Endothelial cell of umbilical vein (primary cell): ENCODE data around the gene WNT6. TPM values are rescaled to one million over a fixed set of nuclear protein-coding genes. Genes with fewer than 3 reads are reported as not detected.

Experiments used
- BruUV-seq: library from RNA; stranded (reverse); fragments of 400-500 nt; replicated peaks from 2 replicates; lab custom pipeline; 2021; lab: Mats Ljungman, UMichigan
- CTCF ChIA-PET: fragments of 300-600, 350-600 bp; sonication (Branson Sonifier 250); formaldehyde crosslinking; loops from one replicate; lab custom pipeline; 2021; ENCODE audit warnings: antibody characterized with exemption, inconsistent platforms; lab: Charles Lee
- POLR2A ChIA-PET: fragments of 300-600, 350-600 bp; sonication (Branson Sonifier 250); formaldehyde crosslinking; loops from one replicate; lab custom pipeline; 2021; ENCODE audit warnings: antibody characterized with exemption, inconsistent platforms; lab: Charles Lee
- DNase-seq: peaks from one replicate; pipeline ENCODE4 v3.0.0-alpha.2; 2011; ENCODE audit warnings: low read depth, low spot score
- FAIRE-seq: peaks from 2 replicates; lab custom pipeline; 2011; peaks lifted over from hg19 to GRCh38; lab: Jason Lieb, UNC
- H2AFZ ChIP-seq: 2 replicates; pipeline ENCODE4 v1.6.0; 2012; ENCODE audit warnings: low read depth, low read length, control low read depth, inconsistent platforms
- H3K27ac ChIP-seq: 2 replicates; pipeline ENCODE4 v1.5.1; 2011; ENCODE audit warnings: low read depth, mild to moderate bottlenecking, control low read depth, low read length, moderate library complexity; ENCODE audit not compliant: insufficient read depth
- H3K27me3 ChIP-seq, 2 experiments: 2 replicates each; pipeline versions ENCODE4 v1.6.0 to v1.6.1; 2011; ENCODE audit warnings: low read length in 2 of 2, mixed read lengths in 1 of 2; ENCODE audit not compliant: control insufficient read depth in 2 of 2, insufficient read depth in 2 of 2
- H3K36me3 ChIP-seq, 2 experiments: 2 replicates in 1 of 2; 3 replicates in 1 of 2; pipeline ENCODE4 v1.5.1; 2011; ENCODE audit warnings: low read length in 2 of 2, mild to moderate bottlenecking in 1 of 2, moderate library complexity in 1 of 2; ENCODE audit not compliant: control insufficient read depth in 2 of 2, insufficient read depth in 2 of 2; ENCODE audit errors: extremely low read depth in 1 of 2
- H3K4me1 ChIP-seq: 3 replicates; pipeline ENCODE4 v1.5.1; 2011; ENCODE audit warnings: mild to moderate bottlenecking, low read length; ENCODE audit not compliant: control insufficient read depth, insufficient read depth; ENCODE audit errors: extremely low read depth
- H3K4me2 ChIP-seq: 2 replicates; pipeline ENCODE4 v1.6.1; 2011; ENCODE audit warnings: low read length, control low read depth, mixed read lengths; ENCODE audit not compliant: insufficient read depth
- H3K4me3 ChIP-seq, 3 experiments: fragments of 200-600 bp in 1 of 3; sonication (generic), shearing (Covaris generic) in 1 of 3; replicated peaks in 1 of 3; 2 replicates each; pipeline ENCODE4 v1.5.1; 2011 to 2016; ENCODE audit warnings: control low read depth in 3 of 3, low read length in 3 of 3, mild to moderate bottlenecking in 2 of 3, inconsistent platforms in 1 of 3, low read depth in 1 of 3, moderate library complexity in 1 of 3; ENCODE audit not compliant: insufficient read depth in 1 of 3
- H3K79me2 ChIP-seq: 2 replicates; pipeline ENCODE4 v1.6.0; 2012; ENCODE audit warnings: low read length, inconsistent platforms; ENCODE audit not compliant: control insufficient read depth, insufficient read depth
- H3K9ac ChIP-seq: replicated peaks from 2 replicates; pipeline ENCODE3; 2011; ENCODE audit warnings: low read length, control low read depth; ENCODE audit not compliant: insufficient read depth; ENCODE audit errors: extremely low read depth
- H3K9me1 ChIP-seq: replicated peaks from 3 replicates; pipeline ENCODE4 v1.6.0; 2011; ENCODE audit warnings: mild to moderate bottlenecking, low read length; ENCODE audit not compliant: control insufficient read depth, insufficient read depth; ENCODE audit errors: extremely low read depth
- H3K9me3 ChIP-seq: replicated peaks from 2 replicates; pipeline ENCODE4 v1.5.1; 2012; ENCODE audit warnings: low read length, inconsistent platforms; ENCODE audit not compliant: control insufficient read depth, insufficient read depth
- H4K20me1 ChIP-seq: replicated peaks from 2 replicates; pipeline ENCODE3; 2011; ENCODE audit warnings: mild to moderate bottlenecking, low read length; ENCODE audit not compliant: control insufficient read depth, insufficient read depth; ENCODE audit errors: extremely low read depth
- EZH2 ChIP-seq: IDR thresholded peaks from 2 replicates; pipeline ENCODE4 v1.6.1; 2012; ENCODE audit warnings: borderline replicate concordance, low read depth, mild to moderate bottlenecking, moderate library complexity, low read length, inconsistent platforms; ENCODE audit not compliant: severe bottlenecking
- FOS ChIP-seq: IDR thresholded peaks from 2 replicates; pipeline ENCODE4 v1.6.1; 2011; ENCODE audit warnings: mild to moderate bottlenecking, low read length, moderate library complexity, borderline replicate concordance; ENCODE audit not compliant: insufficient read depth
- GATA2 ChIP-seq: IDR thresholded peaks from 2 replicates; pipeline ENCODE4 v1.7.0; 2011; ENCODE audit warnings: low read depth, mild to moderate bottlenecking, moderate library complexity, mixed read lengths, low read length; ENCODE audit not compliant: insufficient read length, insufficient read depth
- JUN ChIP-seq: IDR thresholded peaks from 2 replicates; pipeline ENCODE4 v1.6.1; 2011; ENCODE audit warnings: borderline replicate concordance, low read depth; ENCODE audit not compliant: insufficient read length, insufficient read depth
- MYC ChIP-seq: IDR thresholded peaks from one replicate; pipeline ENCODE4 v1.6.1; 2011; ENCODE audit warnings: mild to moderate bottlenecking, low read depth, low read length
- POLR2A ChIP-seq: IDR thresholded peaks from 2 replicates; pipeline ENCODE4 v1.6.1; 2012; ENCODE audit warnings: low read depth, mild to moderate bottlenecking, control low read depth, low read length
- POLR2AphosphoS5 ChIP-seq: IDR thresholded peaks from 2 replicates; pipeline ENCODE4 v1.6.1; 2012; ENCODE audit warnings: low read depth, mild to moderate bottlenecking, control low read depth, low read length, moderate library complexity; ENCODE audit not compliant: insufficient read depth
- dilution Hi-C: fragments of 300-500 bp; cut with MboI; formaldehyde crosslinking; loops from one replicate; pipeline ENCODE4 v1.15.0; 2019; ENCODE audit warnings: low sequenced_read_pairs; ENCODE audit not compliant: extremely low pct_ligation_motif_present
- intact Hi-C: fragments of 100-400 bp; cut with micrococcal nuclease; formaldehyde crosslinking; loops from one replicate; pipeline ENCODE4 v1.10.0; 2022
- polyA plus RNA-seq, 4 experiments: library from polyadenylated mRNA; depleted of rRNA in 3 of 4; stranded (reverse) in 3 of 4; unstranded in 1 of 4; fragments of >200 nt; gene quantifications; 2 replicates each; pipeline versions ENCODE4 v1.2.1 to v1.2.3, GENCODE V29; 2011 to 2012; ENCODE audit warnings: missing spikeins in 1 of 4
- total RNA-seq: library from RNA; stranded (reverse); gene quantifications from 2 replicates; pipeline ENCODE4 v1.2.3, GENCODE V29; 2021
- TF ChIP-seq, protein P1 (sequence below): IDR thresholded peaks from 2 replicates; pipeline ENCODE4 v1.6.1; 2011; ENCODE audit not compliant: insufficient read depth, insufficient read length
- TF ChIP-seq, protein P2 (sequence below), 2 donors: IDR thresholded peaks; 1 replicate in 1 of 2; 2 replicates in 1 of 2; pipeline ENCODE4 v1.5.1; 2011; ENCODE audit warnings: low read length in 2 of 2, mild to moderate bottlenecking in 2 of 2, moderate library complexity in 2 of 2, control low read depth in 1 of 2, inconsistent platforms in 1 of 2, low read depth in 1 of 2; ENCODE audit not compliant: insufficient read depth in 1 of 2; ENCODE audit errors: extremely low read depth in 1 of 2

WNT6 gene
- total and polyA plus RNA-seq, 2 donors (not counting 3 experiments of a cell fraction or from before 2014, with no cell fraction given): not detected

DNA sequence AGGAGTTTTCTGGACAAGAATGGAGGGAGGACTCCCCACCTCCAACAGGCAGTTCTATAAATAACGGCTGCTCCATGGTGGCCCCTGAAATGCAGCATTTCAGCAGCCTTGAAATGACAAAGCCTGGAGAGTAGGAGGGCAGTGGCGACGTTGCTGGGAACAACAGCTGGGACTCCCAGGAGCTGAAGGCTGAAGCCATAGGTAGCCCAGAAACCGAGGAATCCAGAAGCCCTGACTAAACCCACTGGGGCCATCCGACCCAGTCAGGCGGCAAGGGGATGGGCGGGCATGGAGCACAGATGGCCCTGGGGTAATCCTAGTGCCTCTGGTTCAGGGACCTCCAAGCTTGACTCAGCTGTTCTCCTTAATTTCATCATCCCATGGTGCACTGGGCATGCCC lies 37.0 kb upstream of the WNT6 start:
- POLR2A ChIA-PET: no interaction called here
- H3K9ac ChIP-seq: no peak overlapping the region
- no peaks in the 10 kb centered on the region for H3K9me3 ChIP-seq
- no peak overlapping the region for H3K4me2 ChIP-seq
- CTCF ChIA-PET: interaction anchor here (1.7 to 4.7 kb wide), 2 partner anchors 10 to 25 kb away, joined by 7 to 17 read pairs; no protein-coding TSS in a partner anchor
- intact Hi-C loops: no loop called here
- no peak overlapping the region for H2AFZ ChIP-seq
- FAIRE-seq (no peak), DNase-seq (no peak)
- H3K27me3 ChIP-seq: peaks cover 0 to 3% of the 10 kb centered on the region in 2 experiments
- no peaks in the 10 kb centered on the region for H3K9me1 ChIP-seq
- no peak overlapping the region for H3K27ac ChIP-seq
- H3K79me2 ChIP-seq: no peaks in the 10 kb centered on the region
- no peak overlapping the region for H3K4me3 ChIP-seq
- no TSS peak for BruUV-seq
- dilution Hi-C loops: no loop called here
- TF ChIP-seq, protein P1, sequence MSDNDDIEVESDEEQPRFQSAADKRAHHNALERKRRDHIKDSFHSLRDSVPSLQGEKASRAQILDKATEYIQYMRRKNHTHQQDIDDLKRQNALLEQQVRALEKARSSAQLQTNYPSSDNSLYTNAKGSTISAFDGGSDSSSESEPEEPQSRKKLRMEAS: no peak
- TF ChIP-seq EZH2 (no peak), POLR2AphosphoS5 (no peak), FOS (no peak), GATA2 (no peak), JUN (no peak), POLR2A (no peak), MYC (no peak)
- TF ChIP-seq, protein P2, sequence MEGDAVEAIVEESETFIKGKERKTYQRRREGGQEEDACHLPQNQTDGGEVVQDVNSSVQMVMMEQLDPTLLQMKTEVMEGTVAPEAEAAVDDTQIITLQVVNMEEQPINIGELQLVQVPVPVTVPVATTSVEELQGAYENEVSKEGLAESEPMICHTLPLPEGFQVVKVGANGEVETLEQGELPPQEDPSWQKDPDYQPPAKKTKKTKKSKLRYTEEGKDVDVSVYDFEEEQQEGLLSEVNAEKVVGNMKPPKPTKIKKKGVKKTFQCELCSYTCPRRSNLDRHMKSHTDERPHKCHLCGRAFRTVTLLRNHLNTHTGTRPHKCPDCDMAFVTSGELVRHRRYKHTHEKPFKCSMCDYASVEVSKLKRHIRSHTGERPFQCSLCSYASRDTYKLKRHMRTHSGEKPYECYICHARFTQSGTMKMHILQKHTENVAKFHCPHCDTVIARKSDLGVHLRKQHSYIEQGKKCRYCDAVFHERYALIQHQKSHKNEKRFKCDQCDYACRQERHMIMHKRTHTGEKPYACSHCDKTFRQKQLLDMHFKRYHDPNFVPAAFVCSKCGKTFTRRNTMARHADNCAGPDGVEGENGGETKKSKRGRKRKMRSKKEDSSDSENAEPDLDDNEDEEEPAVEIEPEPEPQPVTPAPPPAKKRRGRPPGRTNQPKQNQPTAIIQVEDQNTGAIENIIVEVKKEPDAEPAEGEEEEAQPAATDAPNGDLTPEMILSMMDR (IDR thresholded peaks at IDR 0.05; ENCODE audit: extremely low read depth in 1 of 2, insufficient read depth in 1 of 2, low read depth in 1 of 2, low read length in 2 of 2): no peak
- no peaks in the 10 kb centered on the region for H3K36me3 ChIP-seq
- H4K20me1 ChIP-seq: no peaks in the 10 kb centered on the region
- no peaks in the 10 kb centered on the region for H3K4me1 ChIP-seq
